A673 (cell line): ENCODE measurements around the gene SELENBP1. TPM values are rescaled to one million over a fixed set of nuclear protein-coding genes. Genes with fewer than 3 reads are reported as not detected.

Experiments used
- BruUV-seq: library from RNA; stranded (reverse); fragments of 400-500 nt; replicated peaks from 2 replicates; lab custom pipeline; 2021; lab: Mats Ljungman, UMichigan
- CTCF ChIA-PET: fragments of 300-600 bp; sonication (Branson Sonifier 250); formaldehyde crosslinking; loops from one replicate; lab custom pipeline; 2022; ENCODE audit warnings: antibody characterized with exemption; lab: Charles Lee
- POLR2A ChIA-PET: fragments of 300-600 bp; sonication (Branson Sonifier 250); formaldehyde crosslinking; loops from one replicate; lab custom pipeline; 2022; ENCODE audit warnings: antibody characterized with exemption; ENCODE audit not compliant: low non-redundant PET; lab: Charles Lee
- DNase-seq: peaks from one replicate; pipeline ENCODE4 v3.0.0-alpha.2; 2015; ENCODE audit warnings: low spot score
- H3K27ac ChIP-seq: fragments of 200-600 bp; sonication (generic); 2 replicates; pipeline ENCODE4 v1.5.1; 2016; ENCODE audit warnings: mixed run types, low read depth, mild to moderate bottlenecking, mixed read lengths, antibody characterized with exemption, low read length; ENCODE audit not compliant: poor library complexity, severe bottlenecking
- H3K27me3 ChIP-seq: fragments of 200-600 bp; sonication (generic); replicated peaks from 2 replicates; pipeline ENCODE4 v1.6.1; 2017; ENCODE audit warnings: mixed run types, low read depth, mild to moderate bottlenecking, mixed read lengths, antibody characterized with exemption, low read length; ENCODE audit not compliant: insufficient read depth, poor library complexity
- H3K36me3 ChIP-seq: fragments of 200-600 bp; sonication (generic); 2 replicates; pipeline ENCODE4 v1.6.1; 2016; ENCODE audit warnings: mixed run types, mild to moderate bottlenecking, mixed read lengths, antibody characterized with exemption, low read length; ENCODE audit not compliant: insufficient read depth, poor library complexity, severe bottlenecking
- H3K4me1 ChIP-seq: fragments of 200-600 bp; sonication (generic); 2 replicates; pipeline ENCODE4 v1.6.1; 2017; ENCODE audit warnings: mixed run types, mild to moderate bottlenecking, mixed read lengths, antibody characterized with exemption, low read length; ENCODE audit not compliant: insufficient read depth, poor library complexity, severe bottlenecking
- H3K4me3 ChIP-seq: fragments of 200-600 bp; sonication (generic); 2 replicates; pipeline ENCODE4 v1.5.1; 2016; ENCODE audit warnings: low read depth, mixed run types, mild to moderate bottlenecking, mixed read lengths, low read length; ENCODE audit not compliant: poor library complexity, severe bottlenecking
- H3K9me3 ChIP-seq: fragments of 200-600 bp; sonication (generic); 2 replicates; pipeline ENCODE4 v1.6.1; 2016; ENCODE audit warnings: mixed run types, low read depth, mild to moderate bottlenecking, mixed read lengths, antibody characterized with exemption, low read length; ENCODE audit not compliant: poor library complexity, severe bottlenecking
- EZH2 ChIP-seq: fragments of 200-600 bp; sonication (generic); IDR thresholded peaks from 2 replicates; pipeline ENCODE4 v1.6.1; 2017; ENCODE audit warnings: borderline replicate concordance, low read depth, mild to moderate bottlenecking, mixed read lengths, antibody characterized with exemption, low read length; ENCODE audit not compliant: poor library complexity, severe bottlenecking
- intact Hi-C: fragments of 100-400 bp; cut with micrococcal nuclease; formaldehyde crosslinking; loops from one replicate; pipeline ENCODE4 v1.10.0; 2022; ENCODE audit not compliant: unreplicated experiment
- total RNA-seq: library from RNA; stranded (reverse); gene quantifications from 2 replicates; pipeline ENCODE4 v1.2.3, GENCODE V29; 2021
- TF ChIP-seq, protein P1 (sequence below): fragments of 300-800, 200-600 bp; sonication (generic); conservative IDR thresholded peaks from 2 replicates; pipeline ENCODE4 v1.5.1; 2017; ENCODE audit warnings: low read depth, mild to moderate bottlenecking, antibody characterized with exemption, low read length, moderate library complexity, mixed read lengths

Gene SELENBP1
- total RNA-seq, 1 experiment from 2014 or later: not detected

GRCh38 chr1:151403612-151404011 lies 31.1 kb upstream of the SELENBP1 start:
- Histone ChIP-seq H3K27me3 (no peaks in the 10 kb centered on the region), H3K36me3 (peaks cover 85% of the 10 kb centered on the region), H3K4me3 (no peak overlapping the region), H3K27ac (peak overlapping the region; percentile 7), H3K9me3 (no peaks in the 10 kb centered on the region), H3K4me1 (peaks cover 8% of the 10 kb centered on the region)
- CTCF ChIA-PET: no interaction called here
- BruUV-seq: TSS peak; percentile 10
- POLR2A ChIA-PET: no interaction called here
- intact Hi-C loops: no loop called here
- TF ChIP-seq, protein P1, sequence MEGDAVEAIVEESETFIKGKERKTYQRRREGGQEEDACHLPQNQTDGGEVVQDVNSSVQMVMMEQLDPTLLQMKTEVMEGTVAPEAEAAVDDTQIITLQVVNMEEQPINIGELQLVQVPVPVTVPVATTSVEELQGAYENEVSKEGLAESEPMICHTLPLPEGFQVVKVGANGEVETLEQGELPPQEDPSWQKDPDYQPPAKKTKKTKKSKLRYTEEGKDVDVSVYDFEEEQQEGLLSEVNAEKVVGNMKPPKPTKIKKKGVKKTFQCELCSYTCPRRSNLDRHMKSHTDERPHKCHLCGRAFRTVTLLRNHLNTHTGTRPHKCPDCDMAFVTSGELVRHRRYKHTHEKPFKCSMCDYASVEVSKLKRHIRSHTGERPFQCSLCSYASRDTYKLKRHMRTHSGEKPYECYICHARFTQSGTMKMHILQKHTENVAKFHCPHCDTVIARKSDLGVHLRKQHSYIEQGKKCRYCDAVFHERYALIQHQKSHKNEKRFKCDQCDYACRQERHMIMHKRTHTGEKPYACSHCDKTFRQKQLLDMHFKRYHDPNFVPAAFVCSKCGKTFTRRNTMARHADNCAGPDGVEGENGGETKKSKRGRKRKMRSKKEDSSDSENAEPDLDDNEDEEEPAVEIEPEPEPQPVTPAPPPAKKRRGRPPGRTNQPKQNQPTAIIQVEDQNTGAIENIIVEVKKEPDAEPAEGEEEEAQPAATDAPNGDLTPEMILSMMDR: no peak
- no peak for TF ChIP-seq EZH2
- no peak for DNase-seq

GRCh38 chr1:151402764-151403163 lies 30.3 kb upstream of the SELENBP1 start:
- ChIA-PET CTCF (no interaction called here), POLR2A (no interaction called here)
- no peak overlapping the region for H3K4me3 ChIP-seq
- DNase-seq: no peak
- peaks cover 8% of the 10 kb centered on the region for H3K4me1 ChIP-seq
- H3K9me3 ChIP-seq: no peaks in the 10 kb centered on the region
- BruUV-seq: no TSS peak
- peaks cover 76% of the 10 kb centered on the region for H3K36me3 ChIP-seq
- H3K27me3 ChIP-seq: no peaks in the 10 kb centered on the region
- TF ChIP-seq, protein P1: no peak
- no peak for TF ChIP-seq EZH2
- peak overlapping the region; percentile 7 for H3K27ac ChIP-seq
- intact Hi-C loops: no loop called here

- H3K9me3 ChIP-seq: no peaks in the 10 kb centered on the region
- POLR2A ChIA-PET: no interaction called here
- intact Hi-C loops: no loop called here
- H3K4me1 ChIP-seq: peaks cover 8% of the 10 kb centered on the region
- no peak for DNase-seq
- no peak for TF ChIP-seq EZH2
- TF ChIP-seq, protein P1: no peak
- no peak overlapping the region for H3K4me3 ChIP-seq
- H3K27ac ChIP-seq: no peak overlapping the region
- CTCF ChIA-PET: no interaction called here
- peaks cover 69% of the 10 kb centered on the region for H3K36me3 ChIP-seq
- no peaks in the 10 kb centered on the region for H3K27me3 ChIP-seq
- no TSS peak for BruUV-seq
These were observed 29.4 kb upstream of the SELENBP1 start for GRCh38 chr1:151401860-151402259.
